Measurements from ENCODE around the gene PCNX2. TPM values are rescaled to one million over a fixed set of nuclear protein-coding genes. Genes with fewer than 3 reads are reported as not detected.

Gene PCNX2
- total and polyA plus RNA-seq, 10 of the 15 experiments (the other 5 are each of a cell fraction or from before 2014, with no cell fraction given) = 2.1 to 16.4 (median 8.1) TPM

DNA sequence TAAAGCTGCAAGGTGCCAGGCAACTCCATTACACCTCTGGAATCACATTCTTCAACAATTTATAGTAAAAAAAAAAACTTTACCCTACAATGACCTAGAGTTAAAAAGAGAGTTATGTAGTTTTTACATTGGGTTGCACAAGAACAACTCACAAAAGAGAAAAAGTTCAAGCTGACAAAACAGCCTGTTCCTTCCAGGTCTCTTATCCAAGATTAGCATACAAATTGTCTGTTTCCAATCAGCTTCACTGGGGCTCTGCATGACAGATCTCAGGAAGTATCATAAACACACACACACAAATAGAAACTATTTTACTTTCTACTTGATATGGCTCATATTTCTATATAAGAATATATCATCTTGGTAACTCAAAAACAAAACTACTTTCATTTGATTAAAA, 154.6 kb downstream of the PCNX2 start:
- no peak overlapping the region for H3K4me3 ChIP-seq
- CTCF ChIA-PET = interaction anchor here (0.5 kb wide), 1 partner anchor 11 kb away, joined by 4 read pairs; no protein-coding TSS in a partner anchor
- no peaks in the 10 kb centered on the region for H3K4me1 ChIP-seq (ENCODE audit: control insufficient read depth, insufficient read depth, low read length)
- ATAC-seq = no peak
- TF ChIP-seq JUNB (IDR thresholded peaks at IDR 0.05) (no peak), HCFC1 (IDR thresholded peaks at IDR 0.05; ENCODE audit: low read length) (no peak), KAT2A (conservative IDR thresholded peaks at IDR 0.05; ENCODE audit: control insufficient read depth, low read depth, low read length) (no peak), MTA2 (IDR thresholded peaks at IDR 0.05; ENCODE audit: low read depth) (no peak), ETV6 (conservative IDR thresholded peaks at IDR 0.05 in 1 of 2, IDR thresholded peaks at IDR 0.05 in 1 of 2; ENCODE audit: borderline replicate concordance in 1 of 2, low read depth in 1 of 2) (no peak), CBFB (IDR thresholded peaks at IDR 0.05; ENCODE audit: low read depth) (no peak), ZNF274 (IDR thresholded peaks at IDR 0.05; ENCODE audit: insufficient read depth, insufficient read length) (no peak), ZNF622 (IDR thresholded peaks at IDR 0.05) (no peak), SMAD1 (IDR thresholded peaks at IDR 0.05; ENCODE audit: low read depth, partially characterized antibody) (no peak), SMARCA5 (IDR thresholded peaks at IDR 0.05) (no peak), EZH2 (IDR thresholded peaks at IDR 0.05; ENCODE audit: borderline replicate concordance, control insufficient read depth, low read depth, low read length) (no peak), BHLHE40 (IDR thresholded peaks at IDR 0.05; ENCODE audit: borderline replicate concordance in 1 of 2, low read depth in 2 of 2, low read length in 1 of 2) (no peak), ZSCAN29 (IDR thresholded peaks at IDR 0.05) (no peak)
- TF ChIP-seq, protein P1, sequence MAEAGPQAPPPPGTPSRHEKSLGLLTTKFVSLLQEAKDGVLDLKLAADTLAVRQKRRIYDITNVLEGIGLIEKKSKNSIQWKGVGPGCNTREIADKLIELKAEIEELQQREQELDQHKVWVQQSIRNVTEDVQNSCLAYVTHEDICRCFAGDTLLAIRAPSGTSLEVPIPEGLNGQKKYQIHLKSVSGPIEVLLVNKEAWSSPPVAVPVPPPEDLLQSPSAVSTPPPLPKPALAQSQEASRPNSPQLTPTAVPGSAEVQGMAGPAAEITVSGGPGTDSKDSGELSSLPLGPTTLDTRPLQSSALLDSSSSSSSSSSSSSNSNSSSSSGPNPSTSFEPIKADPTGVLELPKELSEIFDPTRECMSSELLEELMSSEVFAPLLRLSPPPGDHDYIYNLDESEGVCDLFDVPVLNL (IDR thresholded peaks at IDR 0.05; ENCODE audit: low read depth, low read length) = no peak
- TF ChIP-seq, protein P2, sequence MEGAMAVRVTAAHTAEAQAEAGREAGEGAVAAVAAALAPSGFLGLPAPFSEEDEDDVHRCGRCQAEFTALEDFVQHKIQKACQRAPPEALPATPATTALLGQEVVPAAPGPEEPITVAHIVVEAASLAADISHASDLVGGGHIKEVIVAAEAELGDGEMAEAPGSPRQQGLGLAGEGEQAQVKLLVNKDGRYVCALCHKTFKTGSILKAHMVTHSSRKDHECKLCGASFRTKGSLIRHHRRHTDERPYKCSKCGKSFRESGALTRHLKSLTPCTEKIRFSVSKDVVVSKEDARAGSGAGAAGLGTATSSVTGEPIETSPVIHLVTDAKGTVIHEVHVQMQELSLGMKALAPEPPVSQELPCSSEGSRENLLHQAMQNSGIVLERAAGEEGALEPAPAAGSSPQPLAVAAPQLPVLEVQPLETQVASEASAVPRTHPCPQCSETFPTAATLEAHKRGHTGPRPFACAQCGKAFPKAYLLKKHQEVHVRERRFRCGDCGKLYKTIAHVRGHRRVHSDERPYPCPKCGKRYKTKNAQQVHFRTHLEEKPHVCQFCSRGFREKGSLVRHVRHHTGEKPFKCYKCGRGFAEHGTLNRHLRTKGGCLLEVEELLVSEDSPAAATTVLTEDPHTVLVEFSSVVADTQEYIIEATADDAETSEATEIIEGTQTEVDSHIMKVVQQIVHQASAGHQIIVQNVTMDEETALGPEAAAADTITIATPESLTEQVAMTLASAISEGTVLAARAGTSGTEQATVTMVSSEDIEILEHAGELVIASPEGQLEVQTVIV (IDR thresholded peaks at IDR 0.05; ENCODE audit: borderline replicate concordance, partially characterized antibody) = no peak
- TF ChIP-seq, protein P3, sequence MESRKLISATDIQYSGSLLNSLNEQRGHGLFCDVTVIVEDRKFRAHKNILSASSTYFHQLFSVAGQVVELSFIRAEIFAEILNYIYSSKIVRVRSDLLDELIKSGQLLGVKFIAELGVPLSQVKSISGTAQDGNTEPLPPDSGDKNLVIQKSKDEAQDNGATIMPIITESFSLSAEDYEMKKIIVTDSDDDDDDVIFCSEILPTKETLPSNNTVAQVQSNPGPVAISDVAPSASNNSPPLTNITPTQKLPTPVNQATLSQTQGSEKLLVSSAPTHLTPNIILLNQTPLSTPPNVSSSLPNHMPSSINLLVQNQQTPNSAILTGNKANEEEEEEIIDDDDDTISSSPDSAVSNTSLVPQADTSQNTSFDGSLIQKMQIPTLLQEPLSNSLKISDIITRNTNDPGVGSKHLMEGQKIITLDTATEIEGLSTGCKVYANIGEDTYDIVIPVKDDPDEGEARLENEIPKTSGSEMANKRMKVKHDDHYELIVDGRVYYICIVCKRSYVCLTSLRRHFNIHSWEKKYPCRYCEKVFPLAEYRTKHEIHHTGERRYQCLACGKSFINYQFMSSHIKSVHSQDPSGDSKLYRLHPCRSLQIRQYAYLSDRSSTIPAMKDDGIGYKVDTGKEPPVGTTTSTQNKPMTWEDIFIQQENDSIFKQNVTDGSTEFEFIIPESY (IDR thresholded peaks at IDR 0.05) = no peak
- TF ChIP-seq, protein P4, sequence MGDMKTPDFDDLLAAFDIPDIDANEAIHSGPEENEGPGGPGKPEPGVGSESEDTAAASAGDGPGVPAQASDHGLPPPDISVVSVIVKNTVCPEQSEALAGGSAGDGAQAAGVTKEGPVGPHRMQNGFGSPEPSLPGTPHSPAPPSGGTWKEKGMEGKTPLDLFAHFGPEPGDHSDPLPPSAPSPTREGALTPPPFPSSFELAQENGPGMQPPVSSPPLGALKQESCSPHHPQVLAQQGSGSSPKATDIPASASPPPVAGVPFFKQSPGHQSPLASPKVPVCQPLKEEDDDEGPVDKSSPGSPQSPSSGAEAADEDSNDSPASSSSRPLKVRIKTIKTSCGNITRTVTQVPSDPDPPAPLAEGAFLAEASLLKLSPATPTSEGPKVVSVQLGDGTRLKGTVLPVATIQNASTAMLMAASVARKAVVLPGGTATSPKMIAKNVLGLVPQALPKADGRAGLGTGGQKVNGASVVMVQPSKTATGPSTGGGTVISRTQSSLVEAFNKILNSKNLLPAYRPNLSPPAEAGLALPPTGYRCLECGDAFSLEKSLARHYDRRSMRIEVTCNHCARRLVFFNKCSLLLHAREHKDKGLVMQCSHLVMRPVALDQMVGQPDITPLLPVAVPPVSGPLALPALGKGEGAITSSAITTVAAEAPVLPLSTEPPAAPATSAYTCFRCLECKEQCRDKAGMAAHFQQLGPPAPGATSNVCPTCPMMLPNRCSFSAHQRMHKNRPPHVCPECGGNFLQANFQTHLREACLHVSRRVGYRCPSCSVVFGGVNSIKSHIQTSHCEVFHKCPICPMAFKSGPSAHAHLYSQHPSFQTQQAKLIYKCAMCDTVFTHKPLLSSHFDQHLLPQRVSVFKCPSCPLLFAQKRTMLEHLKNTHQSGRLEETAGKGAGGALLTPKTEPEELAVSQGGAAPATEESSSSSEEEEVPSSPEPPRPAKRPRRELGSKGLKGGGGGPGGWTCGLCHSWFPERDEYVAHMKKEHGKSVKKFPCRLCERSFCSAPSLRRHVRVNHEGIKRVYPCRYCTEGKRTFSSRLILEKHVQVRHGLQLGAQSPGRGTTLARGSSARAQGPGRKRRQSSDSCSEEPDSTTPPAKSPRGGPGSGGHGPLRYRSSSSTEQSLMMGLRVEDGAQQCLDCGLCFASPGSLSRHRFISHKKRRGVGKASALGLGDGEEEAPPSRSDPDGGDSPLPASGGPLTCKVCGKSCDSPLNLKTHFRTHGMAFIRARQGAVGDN (IDR thresholded peaks at IDR 0.05) = no peak
- DNase-seq (ENCODE audit: low read depth, low spot score) = no peak
- no peak overlapping the region for H3K4me2 ChIP-seq (ENCODE audit: control insufficient read depth, insufficient read depth)
- SMC1A ChIA-PET (ENCODE audit: uncharacterized antibody, unreplicated experiment) = no interaction called here
- no peak for FAIRE-seq
- H3K9me3 ChIP-seq (replicated peaks; ENCODE audit: control insufficient read depth, insufficient read depth, low read length) = no peaks in the 10 kb centered on the region
- intact Hi-C loops (cut with micrococcal nuclease; ENCODE audit: unreplicated experiment) (no loop called here), in situ Hi-C loops (cut with MboI) (no loop called here)
- RAD21 ChIA-PET (ENCODE audit: unreplicated experiment) = no interaction called here
- POLR2A ChIA-PET = no interaction called here
- H3K27me3 ChIP-seq (replicated peaks in 1 of 2; ENCODE audit: control insufficient read depth in 2 of 2, insufficient read depth in 2 of 2, low read length in 1 of 2) = no peaks in the 10 kb centered on the region
- H3K27ac ChIP-seq (ENCODE audit: control insufficient read depth, insufficient read depth) = no peak overlapping the region
- H4K20me1 ChIP-seq (ENCODE audit: control insufficient read depth, insufficient read depth) = no peaks in the 10 kb centered on the region
- no TSS peak for BruUV-seq (replicated peaks)
- no peak overlapping the region for H2AFZ ChIP-seq (ENCODE audit: control insufficient read depth, low read depth, low read length)
- no peaks in the 10 kb centered on the region for H3K79me2 ChIP-seq (ENCODE audit: control insufficient read depth, insufficient read depth, low read length)
- H3K9ac ChIP-seq (ENCODE audit: control insufficient read depth, insufficient read depth, low read length) = no peak overlapping the region
- H3K36me3 ChIP-seq (ENCODE audit: control insufficient read depth in 2 of 2, insufficient read depth in 2 of 2, low read length in 1 of 2) = peaks cover 0 to 3% of the 10 kb centered on the region in 2 experiments; a peak in 1 of 4 replicates

Measured in GM12878 (cell line).